HL-60 (cell line): ENCODE measurements around the gene GAGE1.

ENCODE experiments used
- DNase-seq, 2 experiments: peaks; one replicate each; pipeline ENCODE4 v3.0.0-alpha.2; 2010 to 2020; ENCODE audit warnings: low read depth in 1 of 2, low spot score in 1 of 2
- H3K27ac ChIP-seq: fragments of 250-450 bp; sonication (Bioruptor Pico); replicated peaks from 2 replicates; pipeline ENCODE4 v1.5.1; 2020; ENCODE audit warnings: mild to moderate bottlenecking, moderate library complexity
- H3K27me3 ChIP-seq: fragments of 250-450 bp; sonication (Bioruptor Pico); 2 replicates; pipeline ENCODE4 v1.5.1; 2021; ENCODE audit warnings: mild to moderate bottlenecking, moderate library complexity; ENCODE audit not compliant: insufficient read depth, poor library complexity, severe bottlenecking
- H3K4me3 ChIP-seq: replicated peaks from 2 replicates; pipeline ENCODE4 v1.5.1; 2011; ENCODE audit warnings: mild to moderate bottlenecking, control low read depth, low read length; ENCODE audit not compliant: insufficient read depth
- CTCF ChIP-seq: IDR thresholded peaks from one replicate; pipeline ENCODE4 v1.5.1; 2011; ENCODE audit warnings: low read length, control low read depth, inconsistent platforms; ENCODE audit not compliant: insufficient read depth
- GABPA ChIP-seq: IDR thresholded peaks from 2 replicates; pipeline ENCODE4 v1.6.1; 2012; ENCODE audit warnings: low read depth
- POLR2AphosphoS5 ChIP-seq: IDR thresholded peaks from 2 replicates; pipeline ENCODE4 v1.6.1; 2012; ENCODE audit warnings: low read depth
- REST ChIP-seq: IDR thresholded peaks from 2 replicates; pipeline ENCODE4 v1.6.1; 2012; ENCODE audit warnings: low read depth; ENCODE audit not compliant: insufficient replicate concordance
- SPI1 ChIP-seq: IDR thresholded peaks from 2 replicates; pipeline ENCODE4 v1.6.1; 2012; ENCODE audit warnings: low read depth, mild to moderate bottlenecking, borderline replicate concordance

Gene GAGE1

GRCh38 chrX:49618574-49618973, 19.8 kb downstream of the GAGE1 start:
- no peaks in the 10 kb centered on the region for H3K27me3 ChIP-seq
- no peak for TF ChIP-seq GABPA
- no peak for TF ChIP-seq SPI1
- TF ChIP-seq REST: no peak
- no peak for TF ChIP-seq POLR2AphosphoS5
- TF ChIP-seq CTCF: no peak
- no peak overlapping the region for H3K27ac ChIP-seq
- no peak overlapping the region for H3K4me3 ChIP-seq
- DNase-seq: no peak

GRCh38 chrX:49627086-49627777, 28.4 kb downstream of the GAGE1 start:
- DNase-seq: peak in 1 of 2 experiments; percentile 1
- Histone ChIP-seq H3K27ac (no peak overlapping the region), H3K27me3 (no peaks in the 10 kb centered on the region), H3K4me3 (no peak overlapping the region)
- TF ChIP-seq CTCF: no peak
- TF ChIP-seq GABPA: no peak
- TF ChIP-seq POLR2AphosphoS5: no peak
- TF ChIP-seq SPI1: no peak
- no peak for TF ChIP-seq REST

- Histone ChIP-seq H3K27me3 (no peaks in the 10 kb centered on the region), H3K4me3 (no peak overlapping the region), H3K27ac (no peak overlapping the region)
- no peak for TF ChIP-seq SPI1
- no peak for TF ChIP-seq POLR2AphosphoS5
- TF ChIP-seq CTCF: no peak
- TF ChIP-seq REST: no peak
- TF ChIP-seq GABPA: no peak
- DNase-seq: no peak
Observed at GRCh38 chrX:49644991-49645637, 46.3 kb downstream of the GAGE1 start.
